K562 (cell line): ENCODE results near the gene ECHDC1. TPM values are rescaled to one million over a fixed set of nuclear protein-coding genes. Genes with fewer than 3 reads are reported as not detected.

Experiments
- ATAC-seq: fragments of 200-7000 bp; cut with Tn5 transposase; 3 replicates; pipeline ENCODE4 v1.9.1; 2020; ENCODE audit warnings: moderate library complexity
- BruUV-seq: library from RNA; stranded (reverse); fragments of 400-500 nt; replicated peaks from 2 replicates; lab custom pipeline; 2021; lab: Mats Ljungman, UMichigan
- CTCF ChIA-PET: fragments of 300-600 bp; formaldehyde crosslinking; extraction: SDS; loops from one replicate; lab custom pipeline; 2021; ENCODE audit warnings: low intra/inter-chr PET ratio; lab: Yijun Ruan, JAX
- POLR2A ChIA-PET: fragments of 300-600, 350-650 bp; sonication (Branson Sonifier 250); formaldehyde crosslinking; extraction: SDS; loops from one replicate; lab custom pipeline; 2021; ENCODE audit warnings: antibody characterized with exemption, inconsistent platforms; lab: Yijun Ruan, JAX
- DNase-seq, 4 experiments: peaks; one replicate each; pipeline versions ENCODE4 v3.0.0 to v3.0.0-alpha.2; 2011 to 2018; ENCODE audit warnings: low spot score in 3 of 4, mixed read lengths in 3 of 4; ENCODE audit errors: extremely low read depth in 1 of 4
- FAIRE-seq: peaks from 2 replicates; lab custom pipeline; 2011; peaks lifted over from hg19 to GRCh38; lab: Jason Lieb, UNC
- H2AFZ ChIP-seq: 2 replicates; pipeline ENCODE4 v1.6.0; 2011; ENCODE audit warnings: low read depth, low read length, control low read depth, inconsistent platforms
- H3K27ac ChIP-seq: fragments of 200-600 bp; 3 replicates; pipeline ENCODE4 v1.8.0; 2011; ENCODE audit warnings: low read depth, mild to moderate bottlenecking, control low read depth, inconsistent platforms, low read length, moderate library complexity, mixed read lengths; ENCODE audit errors: extremely low read depth
- H3K27me3 ChIP-seq, 2 experiments: fragments of 300-600 bp in 1 of 2; 2 replicates in 1 of 2; 3 replicates in 1 of 2; pipeline versions ENCODE4 v1.6.0 to v1.8.0; 2011; ENCODE audit warnings: inconsistent platforms in 2 of 2, low read length in 2 of 2, mild to moderate bottlenecking in 1 of 2, mixed read lengths in 1 of 2, moderate library complexity in 1 of 2; ENCODE audit not compliant: control insufficient read depth in 2 of 2, insufficient read depth in 2 of 2
- H3K36me3 ChIP-seq: fragments of 300-600 bp; 3 replicates; pipeline ENCODE4 v1.8.0; 2011; ENCODE audit warnings: mild to moderate bottlenecking, low read length, inconsistent platforms; ENCODE audit not compliant: control insufficient read depth, insufficient read depth
- H3K4me1 ChIP-seq, 2 experiments: fragments of 200-600 bp in 1 of 2; replicated peaks in 1 of 2; 2 replicates in 1 of 2; 3 replicates in 1 of 2; pipeline versions ENCODE4 v1.5.1 to v1.8.0; 2011; ENCODE audit warnings: inconsistent platforms in 2 of 2, low read length in 2 of 2, mild to moderate bottlenecking in 1 of 2, mixed read lengths in 1 of 2, moderate library complexity in 1 of 2; ENCODE audit not compliant: control insufficient read depth in 2 of 2, insufficient read depth in 2 of 2
- H3K4me2 ChIP-seq: 2 replicates; pipeline ENCODE4 v1.6.1; 2011; ENCODE audit warnings: low read length, control low read depth, inconsistent platforms, mixed read lengths; ENCODE audit not compliant: insufficient read depth
- H3K4me3 ChIP-seq: fragments of 200-600 bp; sonication (generic), shearing (Covaris generic); 2 replicates; pipeline ENCODE4 v1.5.1; 2016; ENCODE audit warnings: control low read depth, inconsistent platforms
- H3K79me2 ChIP-seq: fragments of 200-600 bp; 3 replicates; pipeline ENCODE4 v1.8.0; 2011; ENCODE audit warnings: low read length, inconsistent platforms; ENCODE audit not compliant: control insufficient read depth, insufficient read depth
- H3K9ac ChIP-seq, 2 experiments: 2 replicates each; pipeline versions ENCODE4 v1.6.0 to v1.6.1; 2011; ENCODE audit warnings: low read depth in 2 of 2, low read length in 2 of 2, control low read depth in 1 of 2, inconsistent platforms in 1 of 2, mild to moderate bottlenecking in 1 of 2, mixed read lengths in 1 of 2; ENCODE audit not compliant: insufficient read depth in 1 of 2
- H3K9me1 ChIP-seq: one replicate; pipeline ENCODE4 v1.6.0; 2011; ENCODE audit warnings: inconsistent platforms, mild to moderate bottlenecking, low read length, moderate library complexity; ENCODE audit not compliant: control insufficient read depth, insufficient read depth
- H3K9me3 ChIP-seq: replicated peaks from 2 replicates; pipeline ENCODE4 v1.5.1; 2011; ENCODE audit warnings: low read depth, low read length, inconsistent platforms; ENCODE audit not compliant: control insufficient read depth, insufficient read depth
- H4K20me1 ChIP-seq: replicated peaks from 2 replicates; pipeline ENCODE4 v1.6.1; 2011; ENCODE audit warnings: low read length, inconsistent platforms, mixed read lengths; ENCODE audit not compliant: control insufficient read depth, insufficient read depth
- ASH1L ChIP-seq: fragments of 450-650 bp; IDR thresholded peaks from 2 replicates; pipeline ENCODE4 v1.6.1; 2018; ENCODE audit warnings: borderline replicate concordance, mild to moderate bottlenecking, low read depth; ENCODE audit not compliant: partially characterized antibody
- JUND ChIP-seq, 2 experiments: IDR thresholded peaks; 2 replicates in 1 of 2; 3 replicates in 1 of 2; pipeline ENCODE4 v1.6.1; 2011; ENCODE audit warnings: borderline replicate concordance in 2 of 2, low read depth in 2 of 2, low read length in 2 of 2, improper control_type of control experiment in 1 of 2, missing biosample characterization in 1 of 2, missing genetic modification characterization in 1 of 2, missing genetic modification reagents in 1 of 2
- POLR3G ChIP-seq: IDR thresholded peaks from 2 replicates; pipeline ENCODE4 v1.6.1; 2011; ENCODE audit not compliant: insufficient read length, insufficient replicate concordance; ENCODE audit errors: extremely low read depth
- RBM15 ChIP-seq: fragments of 200-400 bp; formaldehyde crosslinking; IDR thresholded peaks from 2 replicates; pipeline ENCODE4 v1.6.1; 2018; ENCODE audit warnings: mild to moderate bottlenecking, low read length, moderate library complexity; ENCODE audit not compliant: insufficient read depth
- TRIM28 ChIP-seq: fragments of 450-650 bp; IDR thresholded peaks from 2 replicates; pipeline ENCODE4 v1.6.1; 2017
- XRCC3 ChIP-seq: fragments of 450-650 bp; IDR thresholded peaks from 2 replicates; pipeline ENCODE4 v1.6.1; 2017; ENCODE audit warnings: mild to moderate bottlenecking, moderate library complexity
- YBX1 ChIP-seq: fragments of 450-650 bp; IDR thresholded peaks from 2 replicates; pipeline ENCODE4 v1.7.1; 2016; ENCODE audit warnings: mild to moderate bottlenecking
- ZBED1 ChIP-seq: IDR thresholded peaks from 2 replicates; pipeline ENCODE4 v1.6.1; 2014
- ZKSCAN8 ChIP-seq: fragments of 200-800 bp; sonication (Bioruptor generic); IDR thresholded peaks from 2 replicates; pipeline ENCODE4 v1.6.1; 2016; ENCODE audit warnings: missing genetic modification characterization, missing compliant biosample characterization
- ZNF3 ChIP-seq: fragments of 250-450 bp; sonication (Bioruptor Pico); IDR thresholded peaks from 2 replicates; pipeline ENCODE4 v1.5.0; 2021; ENCODE audit warnings: mild to moderate bottlenecking, moderate library complexity
- ZNF644 ChIP-seq: fragments of 200-800 bp; sonication (Bioruptor generic); IDR thresholded peaks from 2 replicates; pipeline ENCODE4 v1.6.1; 2016; ENCODE audit warnings: low read depth, missing genetic modification characterization, missing compliant biosample characterization
- WGBS: fragments of 100-300 bp; shearing (Covaris generic); methylation state at CpG from one replicate; pipeline ENCODE4 v1.1.6; 2016; ENCODE audit warnings: low coverage, mixed read lengths; ENCODE audit not compliant: insufficient coverage; ENCODE audit errors: missing lambda C conversion rate; 5-methylcytosine and 5-hydroxymethylcytosine counted together
- in situ Hi-C: fragments of 300-500 bp; cut with MboI; formaldehyde crosslinking; loops from 4 replicates; pipeline ENCODE4 v1.15.0; 2018; ENCODE audit warnings: inconsistent platforms, mixed read lengths
- intact Hi-C: fragments of 100-400 bp; cut with micrococcal nuclease; formaldehyde crosslinking; loops from 2 replicates; pipeline ENCODE4 v1.14.2; 2022
- polyA plus RNA-seq, 8 experiments: library from polyadenylated mRNA; depleted of rRNA in 4 of 8; stranded (reverse) in 5 of 8; unstranded in 3 of 8; fragments of >200 nt; fragmentation: Nextera tagmentation in 2 of 8; fragmentation: Illumina TruSeq in 1 of 8; extraction: Ambion mirVana in 2 of 8; extraction: Trizol in 1 of 8; gene quantifications; 2 replicates each; pipeline versions ENCODE4 v1.2.1 to v1.2.3, GENCODE V29; 2011 to 2014; ENCODE audit warnings: inconsistent platforms in 1 of 8, missing spikeins in 1 of 8
- total RNA-seq, 7 experiments: library from RNA; depleted of rRNA in 6 of 7; stranded (reverse); fragments of >200 nt in 6 of 7; fragmentation: Illumina TruSeq in 2 of 7; extraction: Trizol in 2 of 7; gene quantifications; 2 replicates each; pipeline versions ENCODE4 v1.2.1 to v1.2.3, GENCODE V29; 2011 to 2021; ENCODE audit warnings: low replicate concordance in 1 of 7
- TF ChIP-seq, protein P1 (sequence below): sonication (generic); formaldehyde crosslinking; IDR thresholded peaks from 2 replicates; pipeline ENCODE4 v1.8.0; 2022; ENCODE audit warnings: missing genetic modification reagents, mild to moderate bottlenecking, borderline replicate concordance

Gene ECHDC1
- total and polyA plus RNA-seq, 9 of the 15 experiments (the other 6 are each of a cell fraction or from before 2014, with no cell fraction given) = 58.0 to 105 (median 78.6) TPM

DNA sequence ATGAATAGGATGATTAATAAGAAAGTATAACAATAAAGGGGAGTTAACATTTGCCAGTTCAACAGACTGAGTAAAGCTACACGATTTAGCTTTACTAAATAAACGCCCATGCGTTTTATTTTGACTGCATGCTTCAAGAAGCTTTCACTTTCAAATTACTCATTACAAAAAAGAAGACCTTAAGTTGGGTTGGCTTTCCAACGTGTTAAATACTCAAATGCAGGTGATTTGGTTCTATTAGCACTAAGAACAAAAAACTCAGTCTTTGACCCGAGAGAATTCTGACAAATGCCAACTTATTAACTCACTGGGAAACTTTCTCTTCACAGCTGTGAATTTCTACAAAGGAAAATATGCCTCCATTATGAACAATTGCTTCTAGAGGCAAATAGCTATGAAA, 51.9 kb downstream of the ECHDC1 start:
- no peak overlapping the region for H3K4me2 ChIP-seq
- POLR2A ChIA-PET = interaction anchor here (1.0 to 1.9 kb wide), 3 partner anchors 11 to 52 kb away, joined by 3 to 6 read pairs (median 3); partner anchors contain the start of genes ECHDC1 and RNF146
- in situ Hi-C loops = no loop called here
- no peaks in the 10 kb centered on the region for H3K4me1 ChIP-seq
- BruUV-seq = no TSS peak
- intact Hi-C loops = no loop called here
- no peak overlapping the region for H3K4me3 ChIP-seq
- no peaks in the 10 kb centered on the region for H3K79me2 ChIP-seq
- peaks cover 58% of the 10 kb centered on the region for H3K36me3 ChIP-seq
- CTCF ChIA-PET = no interaction called here
- no peaks in the 10 kb centered on the region for H4K20me1 ChIP-seq
- no peak overlapping the region for H3K9ac ChIP-seq
- no peaks in the 10 kb centered on the region for H3K27me3 ChIP-seq
- H3K9me1 ChIP-seq = no peaks in the 10 kb centered on the region
- DNase-seq (no peak), FAIRE-seq (peak; percentile 35), ATAC-seq (no peak)
- WGBS = 78% methylated on average over 5 of the region's 5 CpGs
- H3K9me3 ChIP-seq = no peaks in the 10 kb centered on the region
- H3K27ac ChIP-seq = no peak overlapping the region
- no peak overlapping the region for H2AFZ ChIP-seq
- no peak for TF ChIP-seq RBM15
- TF ChIP-seq ZNF3 (CRISPR knock-in tag) = no peak
- TF ChIP-seq YBX1 = no peak
- no peak for TF ChIP-seq ASH1L
- no peak for TF ChIP-seq XRCC3
- no peak for TF ChIP-seq ZNF644
- TF ChIP-seq POLR3G = no peak
- TF ChIP-seq, protein P1, sequence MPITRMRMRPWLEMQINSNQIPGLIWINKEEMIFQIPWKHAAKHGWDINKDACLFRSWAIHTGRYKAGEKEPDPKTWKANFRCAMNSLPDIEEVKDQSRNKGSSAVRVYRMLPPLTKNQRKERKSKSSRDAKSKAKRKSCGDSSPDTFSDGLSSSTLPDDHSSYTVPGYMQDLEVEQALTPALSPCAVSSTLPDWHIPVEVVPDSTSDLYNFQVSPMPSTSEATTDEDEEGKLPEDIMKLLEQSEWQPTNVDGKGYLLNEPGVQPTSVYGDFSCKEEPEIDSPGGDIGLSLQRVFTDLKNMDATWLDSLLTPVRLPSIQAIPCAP (CRISPR knock-in tag) = no peak
- no peak for TF ChIP-seq ZKSCAN8 (CRISPR knock-in tag)
- no peak for TF ChIP-seq TRIM28
- no peak for TF ChIP-seq ZBED1
- TF ChIP-seq JUND (IDR thresholded peaks at IDR 0.05; ENCODE audit: borderline replicate concordance, low read depth, low read length) = no peak
- no peak for TF ChIP-seq JUND (tag; IDR thresholded peaks at IDR 0.05; ENCODE audit: borderline replicate concordance, low read depth, low read length)
